ENCODE results near the gene IPO4. TPM values are rescaled to one million over a fixed set of nuclear protein-coding genes. Genes with fewer than 3 reads are reported as not detected.

The IPO4 gene
- total and polyA plus RNA-seq, 2 experiments from 2014 or later: 34.2 to 105 TPM

DNA sequence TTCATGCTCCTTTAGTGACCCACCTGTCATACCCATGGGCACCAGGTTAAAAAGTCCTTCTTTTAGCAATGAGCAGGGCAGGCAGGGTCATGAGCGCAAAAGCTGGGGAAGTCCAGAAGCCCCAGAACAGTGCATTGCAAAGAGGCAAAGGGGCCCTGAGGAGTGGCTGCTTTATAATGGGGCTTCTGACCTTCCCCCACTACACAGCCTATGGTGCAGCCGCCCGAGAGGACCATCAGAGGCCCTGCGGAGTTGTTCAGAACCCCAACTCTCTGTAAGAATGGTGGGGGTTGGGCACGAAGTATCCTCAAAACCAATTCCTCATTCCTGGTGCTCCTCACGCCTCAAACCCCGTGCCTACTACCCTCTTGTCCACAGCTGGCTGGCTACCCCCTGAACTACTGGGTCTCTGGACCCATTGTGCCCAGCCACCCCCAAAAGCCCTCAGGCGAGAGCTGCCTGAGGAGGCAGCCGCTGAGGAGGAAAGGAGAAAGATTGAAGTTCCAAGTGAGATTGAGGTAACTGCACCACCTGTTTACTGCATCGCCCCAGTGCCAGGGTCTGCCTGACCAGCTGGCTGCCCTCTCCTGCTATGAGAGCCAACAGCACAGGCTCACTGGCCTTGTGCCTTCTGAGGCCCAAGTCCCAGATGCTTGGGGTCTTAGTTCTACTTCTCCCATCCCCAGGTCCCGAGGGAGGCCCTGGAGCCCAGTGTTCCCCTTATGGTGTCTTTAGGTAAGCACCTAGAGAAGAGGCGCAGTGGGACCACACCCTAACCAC lies 10.0 kb downstream of the IPO4 start:
- Mint-ChIP-seq H3K9me3 (peaks cover 3% of the 10 kb centered on the region; the same call in 2 of the 3 replicates), H3K27ac (peak overlapping the region; percentile 78), H3K27me3 (ENCODE audit: insufficient read depth, low read depth, poor library complexity) (peaks cover 27% of the 10 kb centered on the region), H3K4me3 (no peak overlapping the region), H3K4me1 (no peaks in the 10 kb centered on the region), H3K36me3 (ENCODE audit: low read depth) (peaks cover 58% of the 10 kb centered on the region)
- Histone ChIP-seq H3K27me3 (ENCODE audit: insufficient read depth) (no peaks in the 10 kb centered on the region), H3K79me2 (replicated peaks; ENCODE audit: insufficient read depth) (no peaks in the 10 kb centered on the region), H4K20me1 (replicated peaks; ENCODE audit: insufficient read depth) (no peaks in the 10 kb centered on the region; the same call in none of the 2 replicates), H3F3A (replicated peaks; ENCODE audit: low read depth) (no peaks in the 10 kb centered on the region), H3K4me1 (ENCODE audit: insufficient read depth) (no peaks in the 10 kb centered on the region), H3K9me2 (ENCODE audit: insufficient read depth) (no peaks in the 10 kb centered on the region), H3K4me2 (no peak overlapping the region), H2AFZ (no peak overlapping the region), H3K27ac (ENCODE audit: low read depth) (no peak overlapping the region), H3K4me3 (no peak overlapping the region), H3K36me3 (ENCODE audit: insufficient read depth) (no peaks in the 10 kb centered on the region; the same call in 1 of the 2 replicates)
- ATAC-seq: no peak
- no peak for DNase-seq (ENCODE audit: low spot score)
- TF ChIP-seq POLR2AphosphoS5 (IDR thresholded peaks at IDR 0.05; ENCODE audit: low read depth) (no peak), STAT1 (IDR thresholded peaks at IDR 0.05; ENCODE audit: unreplicated experiment) (no peak), EZH2 (IDR thresholded peaks at IDR 0.05; ENCODE audit: low read depth, unreplicated experiment) (no peak), ETS1 (IDR thresholded peaks at IDR 0.05) (no peak), ZNF114 (CRISPR knock-in tag; IDR thresholded peaks at IDR 0.05) (no peak), JUNB (IDR thresholded peaks at IDR 0.05; ENCODE audit: unreplicated experiment) (no peak), CREB1 (CRISPR knock-in tag; IDR thresholded peaks at IDR 0.05; ENCODE audit: low read depth) (no peak), EZH2phosphoT487 (IDR thresholded peaks at IDR 0.05; ENCODE audit: unreplicated experiment) (no peak), NANOG (IDR thresholded peaks at IDR 0.05; ENCODE audit: borderline replicate concordance) (no peak), ZNF331 (CRISPR knock-in tag; IDR thresholded peaks at IDR 0.05; ENCODE audit: low read depth) (no peak)
- TF ChIP-seq, protein P1, sequence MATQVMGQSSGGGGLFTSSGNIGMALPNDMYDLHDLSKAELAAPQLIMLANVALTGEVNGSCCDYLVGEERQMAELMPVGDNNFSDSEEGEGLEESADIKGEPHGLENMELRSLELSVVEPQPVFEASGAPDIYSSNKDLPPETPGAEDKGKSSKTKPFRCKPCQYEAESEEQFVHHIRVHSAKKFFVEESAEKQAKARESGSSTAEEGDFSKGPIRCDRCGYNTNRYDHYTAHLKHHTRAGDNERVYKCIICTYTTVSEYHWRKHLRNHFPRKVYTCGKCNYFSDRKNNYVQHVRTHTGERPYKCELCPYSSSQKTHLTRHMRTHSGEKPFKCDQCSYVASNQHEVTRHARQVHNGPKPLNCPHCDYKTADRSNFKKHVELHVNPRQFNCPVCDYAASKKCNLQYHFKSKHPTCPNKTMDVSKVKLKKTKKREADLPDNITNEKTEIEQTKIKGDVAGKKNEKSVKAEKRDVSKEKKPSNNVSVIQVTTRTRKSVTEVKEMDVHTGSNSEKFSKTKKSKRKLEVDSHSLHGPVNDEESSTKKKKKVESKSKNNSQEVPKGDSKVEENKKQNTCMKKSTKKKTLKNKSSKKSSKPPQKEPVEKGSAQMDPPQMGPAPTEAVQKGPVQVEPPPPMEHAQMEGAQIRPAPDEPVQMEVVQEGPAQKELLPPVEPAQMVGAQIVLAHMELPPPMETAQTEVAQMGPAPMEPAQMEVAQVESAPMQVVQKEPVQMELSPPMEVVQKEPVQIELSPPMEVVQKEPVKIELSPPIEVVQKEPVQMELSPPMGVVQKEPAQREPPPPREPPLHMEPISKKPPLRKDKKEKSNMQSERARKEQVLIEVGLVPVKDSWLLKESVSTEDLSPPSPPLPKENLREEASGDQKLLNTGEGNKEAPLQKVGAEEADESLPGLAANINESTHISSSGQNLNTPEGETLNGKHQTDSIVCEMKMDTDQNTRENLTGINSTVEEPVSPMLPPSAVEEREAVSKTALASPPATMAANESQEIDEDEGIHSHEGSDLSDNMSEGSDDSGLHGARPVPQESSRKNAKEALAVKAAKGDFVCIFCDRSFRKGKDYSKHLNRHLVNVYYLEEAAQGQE (IDR thresholded peaks at IDR 0.05; ENCODE audit: unreplicated experiment): no peak
- TF ChIP-seq, protein P2, sequence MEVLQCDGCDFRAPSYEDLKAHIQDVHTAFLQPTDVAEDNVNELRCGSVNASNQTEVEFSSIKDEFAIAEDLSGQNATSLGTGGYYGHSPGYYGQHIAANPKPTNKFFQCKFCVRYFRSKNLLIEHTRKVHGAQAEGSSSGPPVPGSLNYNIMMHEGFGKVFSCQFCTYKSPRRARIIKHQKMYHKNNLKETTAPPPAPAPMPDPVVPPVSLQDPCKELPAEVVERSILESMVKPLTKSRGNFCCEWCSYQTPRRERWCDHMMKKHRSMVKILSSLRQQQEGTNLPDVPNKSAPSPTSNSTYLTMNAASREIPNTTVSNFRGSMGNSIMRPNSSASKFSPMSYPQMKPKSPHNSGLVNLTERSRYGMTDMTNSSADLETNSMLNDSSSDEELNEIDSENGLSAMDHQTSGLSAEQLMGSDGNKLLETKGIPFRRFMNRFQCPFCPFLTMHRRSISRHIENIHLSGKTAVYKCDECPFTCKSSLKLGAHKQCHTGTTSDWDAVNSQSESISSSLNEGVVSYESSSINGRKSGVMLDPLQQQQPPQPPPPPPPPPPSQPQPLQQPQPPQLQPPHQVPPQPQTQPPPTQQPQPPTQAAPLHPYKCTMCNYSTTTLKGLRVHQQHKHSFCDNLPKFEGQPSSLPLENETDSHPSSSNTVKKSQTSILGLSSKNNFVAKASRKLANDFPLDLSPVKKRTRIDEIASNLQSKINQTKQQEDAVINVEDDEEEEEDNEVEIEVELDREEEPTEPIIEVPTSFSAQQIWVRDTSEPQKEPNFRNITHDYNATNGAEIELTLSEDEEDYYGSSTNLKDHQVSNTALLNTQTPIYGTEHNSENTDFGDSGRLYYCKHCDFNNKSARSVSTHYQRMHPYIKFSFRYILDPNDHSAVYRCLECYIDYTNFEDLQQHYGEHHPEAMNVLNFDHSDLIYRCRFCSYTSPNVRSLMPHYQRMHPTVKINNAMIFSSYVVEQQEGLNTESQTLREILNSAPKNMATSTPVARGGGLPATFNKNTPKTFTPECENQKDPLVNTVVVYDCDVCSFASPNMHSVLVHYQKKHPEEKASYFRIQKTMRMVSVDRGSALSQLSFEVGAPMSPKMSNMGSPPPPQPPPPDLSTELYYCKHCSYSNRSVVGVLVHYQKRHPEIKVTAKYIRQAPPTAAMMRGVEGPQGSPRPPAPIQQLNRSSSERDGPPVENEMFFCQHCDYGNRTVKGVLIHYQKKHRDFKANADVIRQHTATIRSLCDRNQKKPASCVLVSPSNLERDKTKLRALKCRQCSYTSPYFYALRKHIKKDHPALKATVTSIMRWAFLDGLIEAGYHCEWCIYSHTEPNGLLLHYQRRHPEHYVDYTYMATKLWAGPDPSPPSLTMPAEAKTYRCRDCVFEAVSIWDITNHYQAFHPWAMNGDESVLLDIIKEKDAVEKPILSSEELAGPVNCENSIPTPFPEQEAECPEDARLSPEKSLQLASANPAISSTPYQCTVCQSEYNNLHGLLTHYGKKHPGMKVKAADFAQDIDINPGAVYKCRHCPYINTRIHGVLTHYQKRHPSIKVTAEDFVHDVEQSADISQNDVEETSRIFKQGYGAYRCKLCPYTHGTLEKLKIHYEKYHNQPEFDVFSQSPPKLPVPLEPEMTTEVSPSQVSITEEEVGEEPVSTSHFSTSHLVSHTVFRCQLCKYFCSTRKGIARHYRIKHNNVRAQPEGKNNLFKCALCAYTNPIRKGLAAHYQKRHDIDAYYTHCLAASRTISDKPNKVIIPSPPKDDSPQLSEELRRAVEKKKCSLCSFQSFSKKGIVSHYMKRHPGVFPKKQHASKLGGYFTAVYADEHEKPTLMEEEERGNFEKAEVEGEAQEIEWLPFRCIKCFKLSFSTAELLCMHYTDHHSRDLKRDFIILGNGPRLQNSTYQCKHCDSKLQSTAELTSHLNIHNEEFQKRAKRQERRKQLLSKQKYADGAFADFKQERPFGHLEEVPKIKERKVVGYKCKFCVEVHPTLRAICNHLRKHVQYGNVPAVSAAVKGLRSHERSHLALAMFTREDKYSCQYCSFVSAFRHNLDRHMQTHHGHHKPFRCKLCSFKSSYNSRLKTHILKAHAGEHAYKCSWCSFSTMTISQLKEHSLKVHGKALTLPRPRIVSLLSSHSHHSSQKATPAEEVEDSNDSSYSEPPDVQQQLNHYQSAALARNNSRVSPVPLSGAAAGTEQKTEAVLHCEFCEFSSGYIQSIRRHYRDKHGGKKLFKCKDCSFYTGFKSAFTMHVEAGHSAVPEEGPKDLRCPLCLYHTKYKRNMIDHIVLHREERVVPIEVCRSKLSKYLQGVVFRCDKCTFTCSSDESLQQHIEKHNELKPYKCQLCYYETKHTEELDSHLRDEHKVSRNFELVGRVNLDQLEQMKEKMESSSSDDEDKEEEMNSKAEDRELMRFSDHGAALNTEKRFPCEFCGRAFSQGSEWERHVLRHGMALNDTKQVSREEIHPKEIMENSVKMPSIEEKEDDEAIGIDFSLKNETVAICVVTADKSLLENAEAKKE (CRISPR knock-in tag; IDR thresholded peaks at IDR 0.05): no peak
- TF ChIP-seq, protein P3, sequence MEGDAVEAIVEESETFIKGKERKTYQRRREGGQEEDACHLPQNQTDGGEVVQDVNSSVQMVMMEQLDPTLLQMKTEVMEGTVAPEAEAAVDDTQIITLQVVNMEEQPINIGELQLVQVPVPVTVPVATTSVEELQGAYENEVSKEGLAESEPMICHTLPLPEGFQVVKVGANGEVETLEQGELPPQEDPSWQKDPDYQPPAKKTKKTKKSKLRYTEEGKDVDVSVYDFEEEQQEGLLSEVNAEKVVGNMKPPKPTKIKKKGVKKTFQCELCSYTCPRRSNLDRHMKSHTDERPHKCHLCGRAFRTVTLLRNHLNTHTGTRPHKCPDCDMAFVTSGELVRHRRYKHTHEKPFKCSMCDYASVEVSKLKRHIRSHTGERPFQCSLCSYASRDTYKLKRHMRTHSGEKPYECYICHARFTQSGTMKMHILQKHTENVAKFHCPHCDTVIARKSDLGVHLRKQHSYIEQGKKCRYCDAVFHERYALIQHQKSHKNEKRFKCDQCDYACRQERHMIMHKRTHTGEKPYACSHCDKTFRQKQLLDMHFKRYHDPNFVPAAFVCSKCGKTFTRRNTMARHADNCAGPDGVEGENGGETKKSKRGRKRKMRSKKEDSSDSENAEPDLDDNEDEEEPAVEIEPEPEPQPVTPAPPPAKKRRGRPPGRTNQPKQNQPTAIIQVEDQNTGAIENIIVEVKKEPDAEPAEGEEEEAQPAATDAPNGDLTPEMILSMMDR (conservative IDR thresholded peaks at IDR 0.05; ENCODE audit: low read depth in 2 of 2): no peak
